ENCODE results near the gene CHKB. TPM values are rescaled to one million over a fixed set of nuclear protein-coding genes. Genes with fewer than 3 reads are reported as not detected.
"Not testable (repeated sequence)": the region's sequence is repeated elsewhere in the genome, so short reads cannot be mapped to it uniquely, and the experiment has no call there.

The CHKB gene
- total RNA-seq, 1 donor from 2014 or later = 27.5 TPM

DNA sequence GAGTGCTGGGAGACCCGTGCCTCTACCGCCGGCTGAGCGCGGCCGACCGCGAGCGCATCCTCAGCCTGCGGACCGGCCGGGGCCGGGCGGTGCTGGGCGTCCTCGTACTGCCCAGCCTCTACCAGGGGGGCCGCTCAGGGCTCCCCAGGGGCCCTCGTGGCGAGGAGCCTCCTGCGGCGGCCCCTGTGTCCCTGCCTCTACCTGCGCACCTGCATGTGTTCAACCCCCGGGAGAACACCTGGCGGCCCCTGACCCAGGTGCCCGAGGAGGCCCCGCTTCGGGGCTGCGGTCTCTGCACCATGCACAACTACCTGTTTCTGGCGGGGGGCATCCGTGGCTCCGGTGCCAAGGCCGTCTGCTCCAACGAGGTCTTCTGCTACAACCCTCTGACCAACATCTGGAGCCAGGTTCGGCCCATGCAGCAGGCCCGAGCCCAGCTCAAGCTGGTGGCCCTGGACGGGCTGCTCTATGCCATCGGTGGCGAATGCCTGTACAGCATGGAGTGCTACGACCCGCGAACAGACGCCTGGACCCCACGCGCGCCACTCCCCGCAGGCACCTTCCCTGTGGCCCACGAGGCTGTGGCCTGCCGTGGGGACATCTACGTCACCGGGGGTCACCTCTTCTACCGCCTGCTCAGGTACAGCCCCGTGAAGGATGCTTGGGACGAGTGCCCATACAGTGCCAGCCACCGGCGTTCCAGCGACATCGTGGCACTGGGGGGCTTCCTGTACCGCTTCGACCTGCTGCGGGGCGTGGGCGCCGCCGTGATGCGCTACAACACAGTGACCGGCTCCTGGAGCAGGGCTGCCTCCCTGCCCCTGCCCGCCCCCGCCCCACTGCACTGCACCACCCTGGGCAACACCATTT, 33.5 kb downstream of the CHKB start:
- no peak for DNase-seq (ENCODE audit: low read depth, low spot score)

DNA sequence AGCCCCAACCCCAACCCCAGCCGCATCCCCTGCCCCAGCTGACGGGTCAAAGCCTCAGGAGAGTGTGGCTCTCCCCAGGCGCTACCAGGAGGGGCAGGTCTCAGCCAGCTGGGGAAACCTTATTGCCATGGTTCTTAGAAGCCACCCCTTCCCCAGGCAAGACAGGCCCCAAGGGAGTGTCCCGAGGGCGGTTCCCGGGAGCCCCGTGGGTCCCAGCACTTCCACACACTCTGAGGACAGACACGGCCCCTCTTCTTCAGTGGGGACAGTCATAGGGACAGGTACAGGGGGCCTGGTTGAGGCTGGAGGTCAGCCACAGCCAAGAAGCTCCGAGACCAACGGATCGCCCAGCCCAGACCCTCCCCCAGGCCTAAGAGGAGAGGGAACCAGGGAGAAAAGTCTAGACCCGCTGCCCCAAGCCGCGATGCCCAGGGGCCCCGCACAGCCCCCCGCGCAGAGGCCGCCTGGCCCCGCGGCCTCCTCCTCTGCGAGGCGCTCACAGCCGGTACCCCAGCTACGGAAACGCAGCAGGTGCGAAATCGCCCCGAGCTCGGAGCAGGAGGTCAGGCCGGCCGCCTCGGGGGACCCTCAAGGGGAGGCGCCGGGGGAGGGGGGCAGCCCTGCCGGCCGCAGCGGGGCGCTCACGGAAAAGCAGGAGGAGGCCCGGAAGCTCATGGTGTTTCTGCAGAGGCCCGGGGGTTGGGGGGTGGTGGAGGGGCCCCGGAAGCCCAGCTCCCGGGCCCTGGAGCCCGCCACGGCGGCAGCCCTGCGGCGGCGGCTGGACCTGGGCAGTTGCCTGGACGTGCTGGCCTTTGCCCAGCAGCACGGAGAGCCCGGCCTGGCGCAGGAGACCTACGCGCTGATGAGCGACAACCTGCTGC, 34.4 kb downstream of the CHKB start:
- no peak for DNase-seq (ENCODE audit: low read depth, low spot score)

DNA sequence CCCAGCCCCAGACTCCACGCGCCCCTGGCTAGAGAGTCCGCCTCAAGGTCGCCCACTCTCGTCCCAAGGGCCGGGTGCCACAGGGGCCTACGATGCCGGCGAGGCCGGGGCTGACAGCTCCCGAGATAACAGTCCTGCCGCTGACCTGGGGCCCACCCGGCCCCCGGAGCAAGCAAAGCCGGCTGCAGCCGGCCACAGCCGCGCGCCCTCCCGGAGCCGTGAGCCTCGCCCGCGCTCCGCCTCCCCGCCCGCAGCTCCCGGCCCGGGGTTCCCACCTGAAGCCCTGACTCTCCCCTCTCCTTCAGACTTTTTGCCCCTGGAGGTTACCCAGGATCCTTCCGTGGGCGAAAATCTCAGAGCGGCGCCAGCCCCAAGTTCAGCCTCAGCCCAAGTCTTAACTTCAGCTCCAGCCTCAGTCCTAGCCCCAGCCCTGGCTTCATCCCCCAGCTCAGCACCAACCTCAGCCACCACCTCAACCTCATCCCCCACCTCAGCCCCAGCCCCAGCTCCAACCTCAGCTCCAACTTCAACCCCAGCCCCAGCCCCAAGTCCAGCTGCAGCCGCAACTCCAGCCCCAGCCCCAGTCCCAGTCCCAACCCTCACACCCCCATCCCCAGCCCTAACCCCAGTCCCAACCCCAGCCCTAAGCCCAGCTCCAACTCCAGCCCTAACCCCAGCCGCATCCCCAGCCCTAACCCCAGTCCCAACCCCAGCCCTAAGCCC, 35.2 kb downstream of the CHKB start:
- DNase-seq (ENCODE audit: low read depth, low spot score) = no peak

DNA sequence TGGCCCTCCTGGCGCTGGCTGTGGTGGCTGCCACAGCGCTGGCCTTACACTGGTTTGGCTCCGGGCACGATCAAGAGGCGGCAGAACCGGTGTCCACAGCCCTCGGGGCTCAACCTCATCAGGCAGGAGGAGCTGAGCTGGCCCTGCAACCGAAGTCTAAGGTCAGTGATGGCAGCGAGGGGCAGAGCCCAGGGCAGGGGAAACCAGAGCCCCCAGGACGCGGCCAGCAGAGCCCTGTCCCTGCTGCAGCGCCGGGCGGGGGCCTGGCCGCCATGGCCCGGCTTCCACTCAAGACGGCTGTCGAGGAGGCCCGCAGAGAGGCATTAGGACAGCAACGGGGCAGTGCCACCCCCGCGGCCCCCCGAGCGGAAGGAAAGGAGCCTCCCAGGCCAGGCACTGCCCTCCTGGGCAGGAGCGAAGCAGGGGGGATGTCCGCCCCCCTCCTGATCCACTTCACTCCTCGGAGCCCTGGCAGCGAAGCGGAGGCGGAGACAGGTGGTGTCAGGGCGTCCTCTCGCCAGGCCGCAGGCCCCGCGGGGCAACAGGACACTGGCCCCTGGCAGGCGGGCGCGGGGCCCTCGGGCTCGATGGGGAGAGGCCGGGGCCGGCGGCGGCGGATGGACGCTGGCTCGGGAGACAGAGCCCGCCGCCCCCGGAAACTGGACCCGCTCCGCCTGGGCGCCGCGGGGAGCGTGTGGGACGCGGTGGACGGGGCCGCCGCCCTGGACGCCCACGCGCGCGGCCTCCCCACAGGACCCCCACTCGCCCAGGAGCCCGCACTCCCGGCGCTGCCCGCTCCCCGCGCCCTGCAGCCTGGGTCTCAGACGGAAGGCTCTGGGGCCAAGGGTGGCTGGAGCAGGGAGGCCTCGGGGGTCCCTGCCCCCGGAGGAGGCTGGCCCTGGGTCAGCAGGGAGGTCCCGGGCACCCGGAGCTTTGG, 36.1 kb downstream of the CHKB start:
- no peak for DNase-seq (ENCODE audit: low read depth, low spot score)

DNA sequence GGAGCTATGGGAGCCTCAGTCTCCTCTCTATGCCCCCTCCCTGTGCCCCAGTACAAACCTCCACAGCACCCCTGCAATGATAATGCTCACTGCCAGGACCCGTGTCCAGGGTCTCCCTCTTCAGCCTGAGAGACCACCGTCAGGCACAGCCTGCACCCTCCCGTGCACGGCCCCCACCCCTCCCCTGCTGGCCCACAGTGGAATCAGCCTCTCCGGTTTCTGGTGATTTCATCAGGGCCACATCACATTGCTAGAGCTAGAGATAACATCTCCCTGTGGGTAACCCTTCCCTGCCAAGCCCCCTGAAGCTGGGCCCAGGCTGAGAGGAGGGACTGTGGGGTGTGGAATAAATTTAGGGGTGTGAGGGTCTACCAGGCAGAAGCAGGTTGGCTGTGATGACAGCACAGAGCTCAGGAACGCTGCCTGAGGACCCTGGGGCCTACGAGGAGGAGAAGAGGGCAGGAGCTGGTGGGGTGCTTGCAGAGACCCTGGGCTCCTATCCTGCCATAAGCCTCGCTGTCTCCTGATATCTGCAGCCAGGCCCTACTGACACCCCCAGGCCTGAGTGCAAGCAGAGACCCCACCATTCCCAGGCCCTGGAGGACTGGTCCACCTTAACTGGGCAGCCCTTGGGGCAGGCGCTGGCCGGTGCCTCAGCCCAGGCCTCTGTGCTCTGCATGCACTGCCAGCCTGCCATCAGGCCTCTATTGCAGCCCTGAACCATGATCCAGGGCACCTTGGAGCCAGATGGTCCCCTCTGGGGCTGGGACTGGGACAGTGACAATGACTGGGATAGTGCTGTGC, 36.9 kb downstream of the CHKB start, which contains the start of gene KLHDC7B:
Gene KLHDC7B (plus strand): TSS at position 378 of the 804 bp plus-strand sequence. CDS start 345 bp downstream, at position 723.
- DNase-seq (ENCODE audit: low read depth, low spot score) = no peak

DNA sequence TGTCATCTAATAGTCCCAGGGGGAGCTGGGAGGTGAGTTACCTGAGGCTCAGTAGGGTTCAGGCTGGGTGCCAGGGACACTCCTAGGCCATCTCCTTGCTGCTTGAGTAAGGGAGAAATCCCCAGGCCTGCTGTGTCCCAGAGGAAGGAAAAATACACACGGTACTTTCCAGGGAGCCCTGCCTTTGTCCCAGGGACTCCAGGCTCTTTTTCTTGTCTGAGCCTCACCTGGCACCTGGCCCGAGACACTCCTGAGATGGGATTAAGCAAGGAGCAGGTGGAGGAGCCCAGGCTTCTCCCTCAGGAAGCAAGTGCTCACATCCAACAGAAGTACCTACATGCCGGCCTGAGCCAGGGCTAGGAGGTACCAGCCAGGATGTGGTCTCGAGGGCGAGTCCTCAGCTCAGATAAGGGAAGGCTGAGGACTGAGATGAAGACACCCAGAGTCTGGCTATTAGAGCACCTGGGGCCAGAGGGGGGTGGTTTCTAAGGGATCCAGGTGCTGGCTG, 37.8 kb downstream of the CHKB start:
- no peak for DNase-seq (ENCODE audit: low read depth, low spot score)

DNA sequence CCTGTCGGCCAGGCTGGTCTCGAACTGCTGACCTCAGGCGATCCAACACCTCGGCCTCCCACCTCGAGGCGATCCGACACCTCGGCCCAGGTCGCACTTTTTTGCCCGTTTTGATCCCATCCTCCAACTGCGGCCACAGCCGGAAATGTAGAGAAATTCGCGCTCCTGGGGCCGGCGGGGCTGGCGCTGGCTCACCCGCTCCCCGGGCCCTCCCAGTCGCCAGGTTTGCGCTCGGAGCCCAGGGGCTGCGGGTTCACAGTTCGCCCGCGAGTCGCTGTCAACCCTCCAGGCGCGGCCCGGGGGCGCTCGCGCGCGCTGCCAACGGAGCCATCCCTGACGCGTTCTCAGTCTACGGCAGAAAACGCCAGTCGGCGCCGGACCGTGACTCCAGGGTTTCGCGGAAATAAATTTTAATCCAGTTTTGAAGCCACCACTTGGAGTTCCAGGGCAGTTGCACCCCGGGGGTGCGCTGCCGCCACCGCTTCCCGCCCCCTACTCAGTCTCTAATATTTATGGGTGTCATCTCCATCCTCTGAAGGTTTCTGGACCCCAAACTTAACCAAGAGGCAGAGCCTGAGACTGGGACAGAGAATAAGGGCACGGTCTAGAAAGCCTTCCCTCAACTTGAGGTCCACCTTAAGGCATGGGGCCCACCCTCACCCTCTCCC, 38.4 kb downstream of the CHKB start:
- no peak for DNase-seq (ENCODE audit: low read depth, low spot score)

DNA sequence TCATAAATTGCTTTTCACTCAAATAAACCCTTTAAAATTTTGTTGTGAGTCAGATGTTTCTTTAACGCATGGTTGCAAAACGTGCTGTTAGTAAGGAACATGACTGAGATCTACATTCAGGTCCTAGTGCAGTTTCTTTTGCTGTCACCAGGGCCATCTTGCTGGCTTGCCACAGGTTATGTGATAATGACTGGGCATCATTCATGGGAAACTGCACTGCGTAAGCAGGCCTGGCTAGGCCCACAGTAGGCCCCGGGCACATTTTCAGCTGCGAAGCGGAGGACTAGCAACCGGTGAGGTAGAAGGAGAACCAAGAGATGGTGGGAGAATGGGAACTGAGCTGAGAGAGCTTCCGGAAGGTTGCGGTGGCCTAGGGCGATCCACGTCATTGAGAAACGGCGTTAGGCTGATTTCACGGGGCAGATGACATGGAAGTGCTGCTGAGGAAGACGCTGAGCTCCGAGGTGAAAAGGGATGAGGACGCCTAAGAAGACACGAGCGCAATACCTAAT, 40.2 kb downstream of the CHKB start:
- DNase-seq (ENCODE audit: low read depth, low spot score) = no peak

DNA sequence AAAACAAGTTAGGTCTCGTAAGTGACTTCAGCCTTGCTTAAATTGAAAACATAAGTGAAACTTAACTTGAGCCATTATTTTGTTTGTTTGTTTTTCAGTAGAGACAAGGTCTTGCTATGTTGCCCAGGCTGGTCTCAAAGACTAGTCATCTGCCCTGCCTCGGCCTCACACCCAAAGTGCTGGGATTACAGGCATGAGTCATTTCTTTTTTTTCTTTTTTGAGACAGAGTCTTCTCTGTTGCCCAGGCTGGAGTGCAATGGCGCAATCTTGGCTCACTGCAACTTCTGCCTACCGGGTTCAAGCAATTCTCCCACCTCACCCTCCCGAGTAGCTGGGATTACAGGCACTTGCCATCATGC, 41.0 kb downstream of the CHKB start:
- not testable (repeated sequence) for DNase-seq (ENCODE audit: low read depth, low spot score)

DNA sequence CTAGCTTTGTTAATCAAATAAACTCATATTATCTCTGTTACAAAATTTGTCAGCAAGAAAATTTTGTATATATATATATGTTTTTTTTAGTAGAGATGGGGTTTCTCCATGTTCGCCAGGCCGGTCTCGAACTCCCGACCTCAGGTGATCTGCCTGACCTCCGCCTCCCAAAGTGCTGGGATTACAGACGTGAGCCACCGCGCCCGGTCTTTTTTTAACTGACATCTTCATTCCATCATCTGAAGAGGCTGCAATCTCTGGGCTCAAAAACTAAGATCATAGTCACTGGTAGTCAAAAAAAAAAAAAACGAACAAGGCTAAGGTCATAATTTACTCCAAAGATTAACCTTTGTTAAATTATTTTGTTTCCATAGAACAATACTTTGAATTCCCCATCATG, 42.3 kb downstream of the CHKB start:
- DNase-seq (ENCODE audit: low read depth, low spot score) = no peak

DNA sequence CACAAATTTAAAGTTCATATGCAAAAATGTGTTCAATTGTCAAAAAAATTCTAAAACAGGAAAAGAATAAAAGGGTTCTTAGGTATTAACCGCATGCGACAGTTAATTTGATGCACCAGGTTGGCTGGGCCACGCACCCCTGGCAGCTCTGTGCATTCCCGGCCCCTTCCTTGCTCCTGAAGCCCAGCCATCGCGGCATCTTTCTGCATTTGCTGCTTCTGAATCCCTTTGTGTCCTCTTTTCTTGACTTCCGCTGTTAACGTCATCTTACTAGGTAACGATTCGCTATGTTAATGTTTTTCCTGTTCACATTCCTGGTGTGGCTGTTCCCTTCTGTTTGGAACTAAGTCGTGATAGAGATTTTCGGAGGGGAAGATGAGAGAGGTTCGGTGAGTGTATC, 44.9 kb downstream of the CHKB start:
- no peak for DNase-seq (ENCODE audit: low read depth, low spot score)

DNA sequence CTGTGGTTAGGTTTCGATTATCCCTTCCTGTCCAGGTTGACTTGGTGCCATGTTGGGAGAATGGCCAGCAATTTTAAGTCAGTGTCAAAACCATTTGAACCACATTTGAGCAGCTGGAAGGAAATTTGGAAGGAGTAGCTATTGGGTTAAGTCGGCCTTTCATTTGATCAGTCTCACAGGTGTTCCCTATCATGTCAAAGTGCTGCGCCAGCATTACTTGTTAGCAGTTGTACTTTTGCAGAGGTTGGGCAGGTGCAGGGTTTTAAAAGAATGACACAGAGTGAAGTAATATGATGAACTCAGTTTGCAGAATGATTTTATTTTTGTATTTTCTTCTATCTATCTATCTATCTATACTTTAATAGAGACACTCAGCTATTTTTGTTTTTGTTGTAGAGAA, 46.4 kb downstream of the CHKB start:
- DNase-seq (ENCODE audit: low read depth, low spot score) = no peak

DNA sequence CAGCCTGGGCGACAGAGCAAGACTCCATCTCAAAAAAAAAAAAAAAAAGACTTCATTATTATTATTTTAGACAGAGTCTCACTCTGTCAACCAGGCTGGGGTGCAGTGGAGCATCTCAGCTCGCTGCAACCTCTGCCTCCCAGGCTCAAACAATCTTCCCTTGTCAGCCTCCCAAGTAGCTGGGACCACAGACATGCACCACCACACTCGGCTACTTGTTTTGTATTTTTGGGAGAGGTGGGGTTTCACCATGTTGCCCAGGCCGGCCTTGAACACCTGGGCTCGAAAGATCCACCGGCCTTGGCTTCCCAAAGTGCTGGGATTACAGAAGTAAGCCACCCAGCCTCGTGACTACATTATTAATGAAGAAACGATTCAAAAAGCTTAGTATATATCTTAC, 47.5 kb downstream of the CHKB start:
- no peak for DNase-seq (ENCODE audit: low read depth, low spot score)

DNA sequence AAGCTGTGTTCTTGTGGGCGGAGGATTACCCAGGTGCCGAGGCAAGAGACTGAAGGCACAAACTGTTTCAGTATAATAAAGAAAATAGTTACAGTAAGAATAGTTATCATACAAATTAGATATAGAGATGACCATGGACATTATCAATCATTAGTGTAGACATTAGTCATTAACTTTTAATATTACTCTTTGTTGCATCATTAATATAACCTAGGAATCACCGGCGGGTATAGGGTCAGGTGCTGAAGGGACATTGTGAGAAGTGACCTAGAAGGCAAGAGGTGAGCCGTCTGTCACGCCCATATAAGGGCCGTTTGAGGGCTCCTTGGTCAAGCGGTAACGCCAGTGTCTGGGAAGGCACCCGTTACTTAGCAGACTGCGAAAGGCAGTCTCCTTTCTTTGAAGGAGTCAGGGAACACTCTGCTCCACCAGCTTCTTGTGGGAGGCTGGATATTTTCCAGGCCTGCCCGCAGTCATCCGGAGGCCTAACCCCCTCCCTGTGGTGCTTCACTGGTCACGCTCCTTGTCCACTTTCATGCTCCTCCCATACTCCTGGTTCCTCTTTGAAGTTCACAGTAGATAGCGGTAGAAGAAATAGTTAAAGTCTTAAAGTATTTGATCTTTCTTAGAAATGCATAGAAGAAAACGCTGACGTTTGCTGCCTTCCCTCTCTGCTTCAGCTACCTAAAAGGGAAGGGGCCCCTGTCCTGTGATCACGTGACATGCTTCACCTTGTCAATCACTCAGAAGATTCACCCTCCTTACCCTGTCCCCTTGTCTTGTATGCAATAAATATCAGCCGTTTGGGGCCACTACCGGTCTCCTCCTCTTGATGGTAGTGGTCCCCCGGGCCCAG, 48.6 kb downstream of the CHKB start:
- not testable (repeated sequence) for DNase-seq (ENCODE audit: low read depth, low spot score)

DNA sequence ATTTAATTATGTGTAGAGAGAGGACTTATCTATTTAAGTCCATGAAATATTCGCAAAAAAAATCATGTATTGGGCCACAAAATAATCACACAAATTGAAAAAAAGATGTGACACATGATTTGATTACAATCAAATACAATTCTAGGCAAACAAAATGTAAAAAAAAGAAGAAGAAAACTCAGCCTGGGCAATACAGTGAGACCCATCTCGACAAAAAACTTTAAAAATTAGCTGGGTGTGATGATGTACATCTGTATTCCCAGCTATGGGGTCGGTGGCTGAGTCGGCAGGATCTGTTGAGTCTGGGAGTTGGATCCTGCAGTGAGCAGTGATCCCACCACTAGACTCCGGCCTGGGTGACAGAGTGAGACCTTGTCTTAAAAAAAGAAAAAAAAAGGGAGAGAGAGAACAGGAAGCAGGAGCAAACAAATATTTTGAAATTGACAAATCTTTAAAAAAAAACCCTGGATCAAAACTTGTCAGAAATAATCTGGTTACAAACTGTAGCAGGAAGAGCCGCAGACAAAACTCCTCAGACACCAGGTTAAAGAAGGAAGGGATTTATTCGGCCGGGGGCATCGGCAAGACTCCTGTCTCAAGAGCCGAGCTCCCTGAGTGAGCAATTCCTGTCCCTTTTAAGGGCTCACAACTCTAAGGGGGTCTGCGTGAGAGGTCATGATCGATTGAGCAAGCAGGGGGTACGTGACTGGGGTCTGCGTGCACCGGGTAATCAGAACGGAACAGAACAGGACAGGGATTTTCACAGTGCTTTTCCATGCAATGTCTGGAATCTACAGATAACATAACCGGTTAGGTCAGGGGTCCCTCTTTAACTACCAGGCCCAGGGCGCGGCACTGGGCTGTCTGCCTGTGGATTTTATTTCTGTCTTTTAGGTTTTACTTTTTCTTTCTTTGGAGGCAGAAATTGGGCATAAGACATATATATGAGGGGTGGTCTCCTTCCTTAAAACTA, 49.5 kb downstream of the CHKB start:
- DNase-seq (ENCODE audit: low read depth, low spot score) = no peak

DNA sequence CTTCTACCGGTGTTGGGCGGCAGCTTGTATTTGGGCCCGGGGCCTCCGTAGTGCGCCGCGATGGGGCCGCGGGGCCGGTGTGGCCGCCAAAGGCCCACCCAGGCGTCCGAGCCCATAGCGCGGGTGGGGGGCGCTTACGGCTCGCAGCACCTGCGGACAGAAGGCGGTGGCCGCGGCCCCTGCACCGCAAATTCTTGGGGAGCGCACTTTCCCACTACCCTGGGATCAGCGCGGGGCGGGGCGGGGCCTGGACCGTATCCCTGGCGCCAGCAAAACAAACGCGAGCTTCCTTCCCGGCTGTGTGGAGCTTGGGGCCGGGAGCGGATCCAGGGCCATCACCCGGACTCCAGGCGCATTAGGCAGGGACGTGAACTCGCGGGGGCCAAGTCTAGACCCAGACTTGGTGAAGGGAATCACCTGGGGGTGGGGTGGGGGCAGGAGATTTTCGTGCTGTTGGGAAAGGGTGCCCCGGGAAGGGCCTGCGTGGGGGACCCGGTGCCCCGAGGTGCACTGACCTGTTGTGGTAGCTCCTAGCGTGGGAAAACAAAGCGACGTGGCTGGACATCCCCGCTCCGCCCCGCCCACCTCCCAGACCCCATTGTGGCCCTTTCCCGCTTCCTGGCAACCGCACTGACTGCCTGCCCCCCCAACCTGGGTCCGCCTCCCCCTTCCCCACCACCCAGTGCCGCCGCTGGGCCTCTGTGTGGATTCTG, 50.5 kb downstream of the CHKB start:
- DNase-seq (ENCODE audit: low read depth, low spot score) = no peak
